Daoy (cell line): ENCODE data around the gene PYCR2. TPM values are rescaled to one million over a fixed set of nuclear protein-coding genes. Genes with fewer than 3 reads are reported as not detected.
"Not testable (repeated sequence)": the region's sequence is repeated elsewhere in the genome, so short reads cannot be mapped to it uniquely, and the experiment has no call there.

ENCODE experiments used
- DNase-seq: peaks from one replicate; pipeline ENCODE4 v3.0.0-alpha.2; 2015; ENCODE audit warnings: low read depth
- total RNA-seq: library from RNA; depleted of rRNA; stranded (reverse); fragments of >200 nt; shearing (Covaris generic); gene quantifications from 2 replicates; pipeline ENCODE4 v1.2.3, GENCODE V29; 2014

PYCR2 gene
- total RNA-seq, 1 experiment from 2014 or later: 47.4 TPM

DNA sequence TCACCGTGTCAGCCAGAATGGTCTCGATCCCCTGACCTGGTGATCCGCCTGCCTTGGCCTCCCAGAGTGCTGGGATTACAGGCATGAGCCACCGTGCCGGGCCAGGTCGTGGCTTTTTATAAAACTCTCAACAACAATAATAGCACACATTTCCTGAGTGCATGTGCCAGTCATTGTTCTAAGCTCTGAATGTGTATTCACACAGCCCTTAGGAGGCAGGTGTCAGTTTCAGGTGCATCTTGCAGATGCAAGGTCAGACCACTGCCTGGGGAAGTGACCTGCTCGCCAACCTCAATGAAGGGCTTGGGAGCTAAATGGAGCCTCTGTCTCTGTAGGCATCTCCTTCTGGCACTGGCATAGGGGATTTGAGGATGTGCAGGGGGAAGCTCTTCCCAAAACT is 18.5 kb upstream of the PYCR2 start:
- DNase-seq: no peak

DNA sequence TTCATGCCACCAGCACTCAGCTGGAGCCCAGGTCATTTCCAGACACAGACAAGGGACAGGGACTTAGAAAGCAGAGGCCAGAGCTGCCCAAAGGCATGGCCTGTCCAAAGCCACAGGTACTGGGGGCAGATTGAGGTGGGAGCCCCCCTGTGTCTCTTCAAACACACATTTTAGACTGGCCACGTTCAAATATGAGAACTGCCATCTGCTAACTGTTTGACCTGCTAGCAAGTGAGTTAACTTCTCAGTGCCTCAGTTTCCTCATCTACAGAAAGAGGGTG is 17.8 kb upstream of the PYCR2 start:
- DNase-seq: no peak

DNA sequence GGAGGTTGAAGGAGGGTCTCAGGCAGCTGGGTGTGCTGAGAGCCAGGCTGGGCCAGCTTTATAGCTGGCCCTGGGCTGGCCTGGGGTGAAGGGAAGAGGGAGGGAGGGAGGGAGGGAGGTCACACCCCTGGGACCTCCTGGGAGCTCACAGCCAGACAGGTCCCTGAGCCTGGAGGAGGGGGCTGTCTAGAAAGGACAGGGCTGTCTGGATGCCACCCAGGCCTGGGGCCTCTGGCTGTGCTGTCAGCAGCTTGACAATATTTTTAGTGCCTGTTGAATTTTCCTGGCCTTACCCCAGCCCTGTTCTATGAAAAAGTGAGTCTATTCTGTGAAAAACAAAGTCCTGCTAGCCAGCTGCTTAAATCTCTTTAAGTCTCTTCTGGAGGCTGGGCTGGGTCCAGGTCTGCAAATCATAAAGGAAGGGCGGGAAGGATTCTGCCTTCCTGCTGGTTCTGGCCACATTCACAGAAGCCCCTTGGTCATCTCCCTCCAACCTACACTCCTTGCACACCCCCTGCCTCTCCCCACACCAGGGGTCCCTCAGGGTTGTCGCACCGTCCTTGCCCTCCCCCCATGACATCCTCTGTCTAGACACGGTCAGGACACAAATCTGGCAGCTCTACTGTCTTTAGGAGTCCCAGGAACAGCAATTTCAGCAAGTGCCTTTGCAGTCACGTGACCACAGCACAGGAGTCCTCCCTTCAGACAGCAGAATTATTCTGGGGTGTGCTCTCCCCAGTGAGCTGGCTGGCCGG is 17.3 kb upstream of the PYCR2 start, which contains the start of gene LEFTY2:
Gene LEFTY2, minus strand, starts transcription at position 34 of the 755 bp plus-strand sequence. CDS start 80 bp downstream, outside the sequence.
- no peak for DNase-seq

DNA sequence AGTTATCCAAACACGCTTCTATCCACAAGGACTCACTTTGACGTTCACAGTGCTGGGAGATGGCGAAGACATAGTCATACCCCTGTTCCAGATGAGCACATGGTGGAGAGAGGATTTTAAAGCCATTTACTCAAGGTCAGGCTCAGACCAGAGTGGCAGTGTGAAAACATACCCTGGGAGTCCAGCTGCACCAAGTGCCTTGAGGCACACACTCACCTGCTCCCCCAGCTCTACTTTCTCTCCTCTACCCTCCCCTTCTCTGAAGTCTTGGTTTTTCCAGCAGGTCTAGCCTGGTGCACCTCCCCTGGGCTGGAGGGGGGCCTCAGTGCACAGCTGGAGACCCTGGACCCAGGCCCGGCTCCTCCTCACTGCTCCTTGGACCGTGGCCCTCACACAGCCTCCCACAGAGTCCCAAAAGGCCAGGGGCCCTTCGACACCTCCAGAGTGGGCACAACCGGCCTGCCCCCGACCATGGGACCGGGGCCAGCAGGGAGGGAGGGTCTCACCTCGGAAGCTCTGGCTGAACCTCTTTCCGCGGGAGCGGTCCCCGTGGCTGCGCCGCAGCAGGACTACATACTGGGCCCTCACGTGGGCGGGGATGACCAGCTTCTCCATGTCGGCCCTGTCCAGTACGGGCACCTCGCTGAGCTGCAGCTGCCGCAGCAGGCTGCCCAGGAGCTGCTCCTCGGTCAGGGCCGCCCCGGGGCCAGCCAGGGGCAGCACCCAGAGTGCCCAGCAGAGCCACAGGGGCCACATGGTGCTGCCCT is 16.5 kb upstream of the PYCR2 start:
- no peak for DNase-seq

- DNase-seq: not testable (repeated sequence)
Measured at GRCh38 chr1:225939939-225940310, 15.9 kb upstream of the PYCR2 start.

DNA sequence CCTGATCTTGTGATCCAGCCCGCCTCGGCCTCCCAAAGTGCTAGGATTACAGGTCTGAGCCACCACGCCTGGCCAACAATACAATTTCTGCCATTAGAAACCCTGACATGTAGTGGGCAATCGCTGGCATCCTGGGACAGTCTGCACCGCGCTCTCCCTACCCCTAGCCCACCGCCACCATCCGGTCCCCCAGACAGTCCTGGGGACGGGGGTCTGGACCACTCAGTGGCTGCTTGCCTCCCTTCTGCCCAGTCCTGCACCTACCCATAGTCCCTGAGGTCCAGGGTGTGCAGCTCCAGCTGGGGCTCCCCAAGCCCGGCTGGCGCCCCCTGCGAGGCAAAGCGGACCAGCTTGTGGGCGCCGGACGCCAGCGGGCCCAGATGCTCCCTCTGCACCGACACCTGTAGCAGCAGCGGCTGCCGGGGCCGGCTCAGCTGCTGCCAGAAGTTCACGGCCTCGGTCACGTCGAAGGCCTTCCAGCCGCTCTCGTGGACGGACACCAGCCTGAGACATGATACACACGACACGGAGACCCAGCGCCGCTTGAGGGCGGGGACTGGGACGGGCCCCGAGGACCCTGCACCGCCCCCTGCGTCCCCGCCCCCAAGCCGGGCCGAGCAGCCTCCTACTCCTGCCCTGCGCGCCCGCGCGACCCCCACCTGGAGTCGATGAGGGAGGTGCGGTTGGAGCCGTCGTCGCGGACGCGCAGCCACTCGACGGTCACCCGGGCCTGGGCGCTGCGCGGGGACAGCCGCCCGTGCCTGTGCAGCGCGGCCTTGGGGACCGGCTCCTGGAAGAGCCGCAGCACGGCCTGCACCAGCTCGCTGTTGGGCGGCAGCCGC is 15.3 kb upstream of the PYCR2 start:
- not testable (repeated sequence) for DNase-seq

DNA sequence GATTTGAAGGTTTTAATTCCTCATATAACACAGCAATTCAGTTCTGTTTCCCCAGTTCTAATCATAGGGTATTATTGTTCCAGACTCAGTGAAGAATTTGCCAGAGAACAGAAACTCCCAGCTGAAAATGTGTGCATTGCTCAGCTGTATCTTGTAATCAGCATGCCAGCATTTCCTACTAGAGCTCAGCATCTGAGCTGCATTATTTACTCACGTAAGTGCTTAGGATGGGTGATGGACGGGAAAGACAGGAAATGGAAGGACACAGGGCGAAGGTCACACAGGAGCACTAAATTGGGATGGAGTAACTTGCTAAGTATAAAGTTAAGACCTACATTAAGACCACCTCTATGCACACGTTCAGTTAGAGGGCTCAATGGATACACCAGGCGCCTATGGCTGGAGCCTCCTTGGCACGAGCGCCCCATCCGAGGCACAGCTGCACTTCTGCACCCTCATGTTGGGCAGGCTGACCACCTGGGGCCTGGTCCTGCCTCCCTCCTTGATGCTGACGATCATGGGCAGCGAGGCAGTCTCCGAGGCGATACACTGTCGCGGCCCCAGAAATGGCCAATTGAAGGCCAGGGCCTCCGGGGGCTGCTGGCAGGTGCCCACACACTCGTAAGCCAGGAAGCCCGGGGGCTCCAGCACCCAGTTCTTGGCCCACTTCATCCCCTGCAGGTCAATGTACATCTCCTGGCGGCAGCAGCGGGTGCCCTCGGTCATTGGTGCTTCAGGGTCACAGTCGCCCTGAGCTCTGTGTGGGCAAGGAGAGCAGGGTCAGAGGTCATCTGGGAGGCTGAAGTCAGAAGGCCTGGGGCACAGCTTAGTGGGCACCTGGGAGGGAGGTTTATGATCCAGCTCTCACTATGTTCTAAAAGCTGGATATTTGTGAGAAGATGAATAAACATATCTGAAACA is 13.3 kb upstream of the PYCR2 start:
- no peak for DNase-seq

- no peak for DNase-seq
Measured at GRCh38 chr1:225936523-225936922, 12.5 kb upstream of the PYCR2 start.

DNA sequence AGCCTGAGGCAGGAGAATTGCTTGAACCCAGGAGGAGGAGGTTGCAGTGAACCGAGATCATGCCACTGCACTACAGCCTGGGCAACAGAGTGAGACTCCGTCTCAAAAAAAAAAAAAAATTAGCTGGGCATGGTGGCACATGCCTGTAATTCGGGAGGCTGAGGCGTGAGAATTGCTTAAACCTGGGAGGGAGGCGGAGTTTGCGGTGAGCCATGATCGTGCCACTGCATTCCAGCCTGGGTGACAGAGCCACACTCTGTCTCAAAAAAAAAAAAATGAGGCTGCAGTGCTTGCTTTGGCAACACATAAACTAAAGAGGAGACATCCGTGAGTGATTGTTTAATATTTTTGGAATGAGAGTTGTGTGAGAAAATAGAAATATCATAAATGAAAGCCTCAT is 12.0 kb upstream of the PYCR2 start:
- peak; percentile 27 for DNase-seq

- no peak for DNase-seq
Measured at GRCh38 chr1:225934711-225935110, 10.7 kb upstream of the PYCR2 start.

- DNase-seq: peak; percentile 67
Measured at GRCh38 chr1:225933072-225933471, 9.0 kb upstream of the PYCR2 start.

DNA sequence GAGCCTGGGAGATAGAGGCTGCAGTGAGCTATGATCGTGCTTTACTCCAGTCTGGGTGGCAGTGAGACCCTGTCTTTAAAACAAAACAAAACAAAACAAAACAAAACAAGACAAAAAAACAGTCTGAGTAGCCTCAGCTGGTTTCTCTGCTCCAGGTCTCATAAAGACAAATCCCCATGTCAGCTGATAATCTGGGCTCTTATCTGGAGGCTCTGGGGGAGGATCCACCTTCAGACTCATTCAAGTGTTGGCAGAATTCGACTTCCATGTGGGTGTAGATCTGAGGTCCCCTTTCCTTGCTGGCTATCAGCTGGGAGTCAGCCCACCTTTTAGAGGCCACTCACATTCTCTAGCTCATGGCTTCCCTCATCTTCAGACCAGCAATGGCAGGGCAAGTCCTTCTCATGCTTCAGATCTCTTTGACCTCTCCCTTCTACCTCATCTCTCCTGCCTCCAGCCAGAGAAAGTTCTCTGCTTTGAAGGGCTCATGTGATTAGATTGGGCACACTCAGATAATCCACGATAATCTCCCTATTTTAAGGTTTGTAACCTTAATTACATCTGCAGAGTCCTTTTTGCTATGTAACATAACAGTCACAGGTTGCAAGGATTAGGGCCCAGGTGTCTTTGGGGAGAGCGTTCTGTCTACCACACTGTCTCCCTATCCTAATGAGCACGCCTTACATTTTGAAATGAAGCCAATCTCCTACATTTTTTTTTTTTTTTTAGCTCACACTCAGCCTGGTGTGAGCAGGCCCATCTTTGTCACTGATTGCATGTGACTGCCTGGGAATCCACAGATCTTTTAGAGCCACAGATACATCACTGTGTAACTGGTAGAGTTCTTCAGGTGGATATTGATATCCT is 7.5 kb upstream of the PYCR2 start:
- no peak for DNase-seq

- no peak for DNase-seq
Measured at GRCh38 chr1:225930566-225930965, 6.5 kb upstream of the PYCR2 start.

- DNase-seq: not testable (repeated sequence)
Measured at GRCh38 chr1:225929462-225929861, 5.4 kb upstream of the PYCR2 start.

DNA sequence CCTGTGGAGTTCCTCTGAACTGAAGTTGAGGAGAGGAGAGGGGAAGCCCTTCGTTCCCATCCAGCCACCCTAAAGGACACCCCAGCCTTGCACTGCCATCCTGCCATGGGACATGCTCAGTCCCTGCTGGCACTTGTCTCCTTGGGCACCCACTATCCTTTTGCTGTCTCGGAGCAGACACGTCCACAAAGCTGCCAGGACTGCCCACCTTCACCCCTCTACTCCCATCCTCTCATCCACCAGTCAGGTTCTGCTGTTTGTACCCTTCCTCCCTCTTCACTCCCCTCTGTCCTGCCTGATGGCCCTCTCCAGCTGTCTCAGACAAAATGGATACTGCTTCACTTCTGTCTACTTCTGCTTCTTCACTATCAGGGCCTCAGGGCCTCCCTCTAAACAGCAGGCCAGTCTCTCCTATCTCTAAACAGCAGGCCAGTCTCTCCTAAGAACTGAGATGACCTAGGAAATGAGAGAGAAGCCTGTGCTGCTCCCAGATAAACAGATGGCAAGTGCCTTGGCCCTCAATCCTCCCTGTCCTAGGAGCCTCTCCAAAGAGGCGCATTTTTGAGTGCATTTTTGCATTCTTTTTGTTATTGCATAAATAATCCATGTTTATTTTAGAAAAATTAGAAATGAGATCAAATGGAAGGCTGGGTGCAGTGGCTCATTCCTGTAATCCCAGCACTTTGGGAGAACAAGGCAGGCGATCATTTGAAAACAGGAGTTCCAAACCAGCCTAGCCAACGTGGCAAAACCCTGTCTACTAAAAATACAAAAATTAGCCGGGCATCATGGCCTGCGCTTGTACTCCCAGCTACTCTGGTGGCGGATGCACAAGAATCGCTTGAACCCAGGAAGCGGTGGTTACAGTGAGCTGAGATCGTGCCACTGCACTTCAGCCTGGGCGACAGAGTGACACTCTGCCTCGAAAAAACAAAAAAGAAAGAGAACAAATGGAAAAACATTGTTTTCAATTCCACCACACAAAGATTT is 4.4 kb upstream of the PYCR2 start:
- DNase-seq: no peak

- no peak for DNase-seq
Measured at GRCh38 chr1:225926551-225927113, 2.6 kb upstream of the PYCR2 start.

DNA sequence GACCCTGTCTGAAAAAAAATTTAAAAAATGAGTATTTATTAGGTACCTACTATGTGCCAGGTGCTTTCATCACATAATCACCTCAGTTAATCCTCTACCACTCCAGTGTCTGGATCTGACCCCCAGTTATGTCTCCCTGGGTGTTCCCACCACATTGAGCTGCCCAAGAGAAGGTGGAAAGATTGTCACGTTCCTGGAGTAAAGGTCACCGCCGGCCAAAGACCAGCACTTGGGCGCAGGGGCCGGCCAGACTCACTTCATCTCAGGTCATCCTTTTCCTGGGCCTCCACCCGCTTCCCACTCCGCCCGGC is 714 bp downstream of the PYCR2 start:
- DNase-seq: no peak

DNA sequence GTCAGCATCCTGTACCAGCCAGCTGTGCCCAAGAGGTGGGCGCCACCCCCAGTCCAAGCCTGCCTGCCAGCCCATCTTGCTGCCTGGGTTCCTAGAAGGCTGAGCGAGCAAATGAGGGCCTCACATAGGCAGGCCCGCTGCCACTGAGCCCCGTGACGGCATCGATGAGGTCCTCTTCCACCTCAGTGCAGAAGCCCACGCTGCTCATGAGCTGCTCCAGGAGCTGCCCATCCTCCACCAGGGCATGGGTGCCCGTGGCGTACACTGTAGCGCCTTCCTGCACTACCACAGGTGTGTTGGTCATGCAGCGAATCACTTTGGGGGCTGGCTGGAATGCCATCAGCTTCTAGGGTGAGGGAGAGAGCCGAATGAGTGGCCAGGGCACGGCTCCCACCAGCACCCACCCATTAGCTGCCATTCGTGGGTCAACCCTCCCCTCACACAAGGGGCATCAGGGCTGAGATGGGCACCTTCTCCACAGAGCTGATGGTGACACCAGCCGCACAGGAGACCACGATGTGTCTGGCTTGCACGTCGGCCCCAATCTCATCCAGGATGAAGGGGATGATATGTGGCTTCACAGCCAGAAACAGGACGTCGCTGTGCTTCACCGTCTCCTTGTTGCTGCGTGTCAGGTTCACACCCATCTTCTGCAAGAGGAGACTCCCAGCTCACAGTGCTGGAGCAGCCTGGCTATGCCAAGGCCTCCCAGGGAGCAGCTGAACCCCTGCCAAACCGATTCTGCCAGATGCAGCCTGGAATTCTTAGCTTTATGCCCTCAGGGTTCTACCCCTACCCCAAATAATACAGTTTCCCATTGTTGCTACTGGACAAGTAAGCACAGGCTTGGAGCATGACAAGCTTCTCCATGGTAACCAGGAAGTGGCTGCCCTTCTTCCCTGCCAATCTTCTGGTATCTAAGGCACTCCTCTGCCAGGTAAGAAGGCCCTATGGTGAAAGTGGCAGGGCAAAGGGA is 2.0 kb downstream of the PYCR2 start:
- peak; percentile 66 for DNase-seq
